DND-41 (cell line): Measurements from ENCODE around the gene PPP2R5E.

Experiments
- CTCF ChIP-seq: IDR thresholded peaks from 2 replicates; pipeline ENCODE4 v1.5.1; 2012; ENCODE audit warnings: borderline replicate concordance, low read length, moderate library complexity, mild to moderate bottlenecking; ENCODE audit not compliant: poor library complexity, severe bottlenecking; ENCODE audit errors: extremely low read depth
- EZH2 ChIP-seq: IDR thresholded peaks from 3 replicates; pipeline ENCODE4 v1.6.1; 2012; ENCODE audit warnings: borderline replicate concordance, low read depth, mild to moderate bottlenecking, moderate library complexity, low read length, inconsistent platforms; ENCODE audit not compliant: severe bottlenecking

- TF ChIP-seq CTCF = no peak
- no peak for TF ChIP-seq EZH2
Measured at GRCh38 chr14:63436286-63437098, 106.7 kb downstream of the PPP2R5E start.
